SHP77 treated with DMSO at 0.1 percent for 48 hours (cell line): ENCODE data around the gene ZNF217.
"Not testable (repeated sequence)": the region's sequence is repeated elsewhere in the genome, so short reads cannot be mapped to it uniquely, and the experiment has no call there.

ENCODE experiments used
- DNase-seq: peaks from one replicate; lab custom pipeline; 2025; lab: John Stamatoyannopoulos, UW

ZNF217 gene

DNA sequence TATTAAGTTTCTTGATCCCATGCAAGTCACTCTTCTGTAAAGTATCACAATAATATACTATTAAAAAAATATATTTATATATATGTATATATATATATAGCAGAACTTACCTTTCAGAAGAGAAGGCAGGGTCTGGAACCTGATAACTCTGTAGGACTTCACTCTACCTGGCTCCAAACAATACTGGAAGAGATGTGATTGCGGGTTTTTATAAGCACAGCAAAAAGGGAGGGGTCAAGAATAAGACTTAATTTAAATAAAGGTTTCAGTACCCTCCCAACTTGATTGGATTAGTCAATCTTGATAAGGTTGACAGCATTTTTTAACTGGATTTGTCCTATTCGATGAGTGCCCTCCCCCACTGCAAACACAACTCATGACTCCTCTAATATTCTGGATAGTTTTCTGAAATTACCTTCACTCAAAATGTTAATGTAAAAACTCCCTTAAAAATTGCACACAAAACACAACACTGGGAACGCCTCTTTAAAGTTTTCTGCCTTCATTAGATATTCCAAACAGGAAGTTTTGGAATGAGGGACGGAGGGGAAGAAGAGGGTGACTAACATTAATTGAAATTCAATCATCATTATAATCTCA is 4.0 kb upstream of the ZNF217 start:
- DNase-seq: no peak

DNA sequence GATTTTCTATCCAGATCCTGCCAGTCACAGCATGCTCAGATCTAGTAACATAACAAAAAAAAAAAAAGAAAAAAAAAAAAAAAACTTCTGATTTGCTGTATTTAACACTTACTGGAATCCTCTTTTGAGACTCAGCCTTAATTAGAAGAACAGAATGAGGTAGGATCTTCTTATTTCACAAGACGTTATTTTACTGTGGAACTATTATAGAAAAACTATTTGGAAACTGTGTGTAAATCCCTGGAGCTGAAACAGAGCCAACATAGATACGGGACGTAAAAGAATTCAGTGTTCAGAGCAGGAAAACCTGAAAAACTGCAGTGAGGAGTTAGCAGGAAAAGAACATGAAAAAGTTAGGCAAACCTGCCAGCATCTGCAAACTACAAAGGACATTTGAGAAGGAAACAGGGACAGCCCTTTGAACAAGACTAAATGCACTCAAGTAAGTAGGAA is 3.4 kb upstream of the ZNF217 start:
- DNase-seq: no peak

DNA sequence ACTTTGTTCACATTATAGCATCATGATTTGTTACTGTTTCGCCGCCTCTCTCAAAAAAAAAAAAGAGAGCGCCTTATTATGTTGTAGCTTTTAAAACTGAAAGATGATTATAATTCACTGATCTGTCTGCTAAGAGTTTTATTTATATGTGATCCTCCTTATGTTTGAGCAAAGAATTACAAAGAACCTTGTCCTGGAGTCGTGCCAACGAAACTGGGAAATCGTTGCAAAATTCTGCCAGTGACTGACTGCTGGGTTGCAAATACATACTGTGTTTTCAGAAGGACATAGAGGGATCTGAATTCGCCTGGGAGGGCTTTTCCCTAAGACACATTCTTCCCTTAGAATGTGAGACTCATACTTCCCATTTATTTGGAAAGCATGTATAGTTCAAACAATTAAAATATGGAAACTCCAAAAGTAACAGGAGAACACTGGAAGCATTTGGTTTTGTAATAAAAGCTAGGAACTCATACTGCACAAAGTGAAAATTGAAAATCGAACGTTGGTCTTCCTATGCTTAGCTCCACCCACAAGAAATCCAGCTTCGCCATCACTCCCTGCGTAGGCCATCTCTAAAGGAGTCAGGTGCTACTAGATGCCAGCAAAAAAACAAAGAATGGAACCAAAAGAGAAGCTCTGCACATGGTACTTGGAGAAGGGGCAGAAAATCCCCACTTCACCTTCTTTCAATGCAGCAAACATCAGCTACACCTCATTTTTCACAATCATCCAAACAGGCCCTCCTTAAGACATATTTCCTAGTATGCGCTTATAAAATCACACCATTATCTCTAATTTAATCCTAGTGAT is 2.8 kb upstream of the ZNF217 start:
- DNase-seq: not testable (repeated sequence)

DNA sequence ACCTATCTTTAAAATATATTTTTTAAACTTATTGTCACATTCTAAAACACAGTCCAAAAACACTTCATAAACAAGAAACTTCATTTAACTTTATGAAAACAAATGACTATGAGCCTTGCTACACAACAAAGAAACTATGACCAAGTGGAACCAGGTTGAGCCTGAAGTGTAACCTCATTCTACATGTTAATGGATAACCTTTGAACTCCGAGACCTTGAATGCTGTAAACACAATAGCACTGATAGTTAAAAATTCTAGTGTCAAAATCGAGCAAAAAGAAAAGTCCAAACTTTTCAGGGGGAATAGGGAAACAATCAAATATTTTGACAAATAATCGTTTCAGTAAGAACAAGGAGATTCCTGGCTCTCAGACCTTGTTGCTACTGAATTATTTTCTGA is 2.1 kb upstream of the ZNF217 start:
- not testable (repeated sequence) for DNase-seq

DNA sequence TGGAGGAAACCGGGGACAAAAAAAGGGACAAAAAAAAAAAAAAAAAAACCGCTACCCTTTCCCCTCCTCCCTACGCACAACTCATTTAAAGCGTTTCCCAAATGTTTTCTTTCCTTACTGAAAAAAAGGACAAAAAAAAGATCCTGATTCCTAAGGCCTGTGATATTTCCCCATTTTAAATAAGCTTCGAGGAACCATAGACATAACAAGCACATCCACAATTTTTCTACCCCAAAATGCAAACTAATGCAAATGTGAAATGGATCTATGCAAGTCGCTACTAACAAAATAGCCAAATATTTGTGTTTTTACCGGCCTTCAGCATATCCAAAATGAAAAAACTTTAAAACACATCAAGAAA is 1.4 kb upstream of the ZNF217 start:
- no peak for DNase-seq

DNA sequence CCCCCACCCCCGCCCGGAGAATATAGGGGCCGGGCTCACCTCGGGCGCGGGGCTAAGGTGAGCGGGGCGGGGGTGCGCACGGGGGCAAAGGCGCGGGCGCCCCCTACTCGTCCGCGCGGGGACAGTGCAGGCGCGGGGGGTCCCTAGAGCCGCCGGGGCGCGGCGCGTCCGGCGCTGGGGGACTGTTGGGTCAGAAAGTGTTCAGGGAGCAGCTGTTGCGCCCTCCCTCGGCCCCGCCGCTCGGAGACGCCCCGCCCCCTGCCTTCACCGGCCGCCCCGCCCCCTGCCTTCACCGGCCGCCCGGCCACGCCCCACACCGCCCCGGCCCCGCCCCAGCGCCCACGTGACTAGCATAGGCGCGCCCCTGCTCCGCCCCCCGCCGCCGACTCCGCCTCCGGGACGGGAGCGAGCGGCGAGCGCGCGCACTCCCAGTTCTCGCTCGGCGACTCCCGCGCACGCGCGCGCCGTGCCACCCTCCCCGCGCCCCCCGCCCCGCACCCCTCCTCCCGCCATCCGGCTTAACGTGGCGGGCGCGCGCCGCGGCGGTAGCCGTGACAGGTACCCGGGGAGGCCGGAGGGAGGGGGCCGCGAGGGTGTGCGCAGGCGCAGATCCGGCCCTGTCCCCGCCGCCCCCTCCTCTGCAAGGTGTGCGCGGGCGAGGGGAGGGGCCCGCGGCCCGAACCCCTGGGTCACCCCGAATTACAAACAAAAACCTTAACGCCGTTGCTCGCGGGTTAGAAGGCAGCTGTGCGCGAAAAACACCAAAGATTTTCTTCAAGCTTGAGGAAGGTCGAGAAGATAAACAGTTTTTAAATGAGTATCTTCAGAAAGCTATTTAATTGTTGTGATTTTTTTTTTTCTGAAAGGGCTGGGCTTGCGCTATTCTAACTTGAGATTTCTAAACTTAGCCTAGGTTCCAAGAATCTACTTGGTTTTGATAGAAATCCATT is 704 bp upstream of the ZNF217 start:
- peak; percentile 61 for DNase-seq

DNA sequence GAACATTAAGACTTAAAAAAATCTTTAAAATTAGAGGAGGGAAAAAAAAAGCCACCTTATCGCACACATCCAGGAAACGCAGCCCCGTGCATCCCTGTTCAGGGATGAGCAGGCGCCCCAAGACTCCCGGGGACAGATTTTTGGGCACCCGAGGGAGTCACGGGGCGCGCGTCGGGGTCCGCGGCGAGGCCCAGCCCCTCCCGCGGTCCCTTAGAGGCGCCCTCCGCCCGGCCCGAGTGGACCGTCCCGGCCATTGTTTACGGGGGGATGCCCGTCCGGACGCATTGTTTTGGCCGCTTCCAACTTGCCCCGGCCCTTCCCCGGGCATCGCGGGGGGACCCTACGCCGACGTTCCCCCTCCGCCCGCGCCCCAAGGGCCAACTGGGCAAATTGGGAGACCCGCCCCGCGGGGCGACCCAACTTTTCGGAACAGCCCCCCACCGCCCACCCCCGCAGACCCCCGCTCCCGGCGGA is 610 bp downstream of the ZNF217 start:
- DNase-seq: no peak

DNA sequence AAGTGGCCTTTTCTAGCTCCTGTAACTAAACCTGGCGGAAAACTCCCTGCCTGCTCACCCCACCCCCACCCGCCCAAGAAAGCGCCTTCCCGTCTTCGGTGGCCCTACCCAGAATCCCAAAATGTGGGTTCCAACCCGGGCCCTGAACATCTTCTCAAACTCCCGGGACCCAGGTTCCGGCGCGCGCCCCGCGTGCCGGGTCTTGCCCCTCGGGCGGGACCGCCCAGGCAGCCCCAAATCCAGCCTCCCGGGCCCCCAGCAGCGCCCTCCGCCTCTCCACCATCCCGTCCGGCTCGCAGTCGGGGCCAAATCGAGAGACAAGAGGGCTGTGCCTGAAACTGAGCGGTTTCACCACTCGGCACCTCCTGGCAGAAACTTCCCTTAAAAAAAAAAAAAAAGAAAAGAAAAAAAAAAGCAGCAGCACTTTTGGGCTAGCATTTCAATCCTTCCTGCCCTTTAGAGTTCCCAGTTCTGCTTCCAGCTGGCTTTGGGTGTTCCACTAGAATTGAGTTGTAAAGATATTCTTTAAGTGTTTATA is 1.1 kb downstream of the ZNF217 start:
- DNase-seq: not testable (repeated sequence)

DNA sequence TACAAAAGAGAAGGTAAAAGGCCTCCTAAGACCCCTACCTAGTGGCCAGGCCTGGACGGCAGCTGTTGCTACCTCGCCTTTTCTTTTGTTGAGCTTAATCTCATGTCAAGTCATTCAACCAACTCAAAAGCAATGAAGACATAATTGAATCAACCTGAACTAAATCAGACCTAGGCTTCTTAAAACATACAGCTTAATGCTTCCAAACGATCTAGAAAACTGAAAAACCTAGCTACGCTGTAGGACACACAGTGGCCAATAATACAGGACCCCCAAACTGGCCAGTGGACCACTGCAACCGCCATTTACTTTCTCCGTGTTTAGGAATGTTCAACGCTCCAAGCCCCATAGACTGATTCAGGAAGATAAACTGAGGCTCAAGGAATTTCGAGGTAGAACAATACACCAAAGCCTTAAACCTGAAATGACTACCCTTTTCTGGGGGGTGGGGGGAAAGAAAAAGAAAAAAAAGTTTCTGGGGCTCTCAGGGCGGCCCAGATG is 1.6 kb downstream of the ZNF217 start:
- not testable (repeated sequence) for DNase-seq

DNA sequence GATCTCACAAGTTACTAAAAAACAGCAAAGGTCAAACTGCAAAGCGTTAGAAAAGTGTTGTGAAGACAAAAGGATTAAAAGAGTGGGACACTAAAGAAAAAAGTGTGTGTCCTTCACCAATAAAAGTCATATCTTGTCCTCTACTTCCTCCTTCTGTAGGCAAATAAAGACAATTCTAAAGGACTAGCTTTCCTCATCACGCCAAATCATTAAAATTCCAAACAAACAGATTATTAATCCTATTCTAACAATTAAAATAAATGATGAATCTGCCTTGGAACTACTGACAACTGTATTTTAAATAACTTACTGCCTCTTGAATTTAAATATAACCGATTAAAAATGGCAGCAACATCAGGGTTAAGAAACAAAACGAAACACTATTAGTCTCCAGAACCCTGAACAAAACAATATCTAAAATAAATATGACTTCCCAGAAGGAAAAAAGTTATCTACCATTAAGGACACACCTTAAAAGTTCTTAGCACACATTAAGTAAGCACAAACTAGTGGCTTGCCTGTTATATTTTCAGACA is 2.4 kb downstream of the ZNF217 start:
- not testable (repeated sequence) for DNase-seq

DNA sequence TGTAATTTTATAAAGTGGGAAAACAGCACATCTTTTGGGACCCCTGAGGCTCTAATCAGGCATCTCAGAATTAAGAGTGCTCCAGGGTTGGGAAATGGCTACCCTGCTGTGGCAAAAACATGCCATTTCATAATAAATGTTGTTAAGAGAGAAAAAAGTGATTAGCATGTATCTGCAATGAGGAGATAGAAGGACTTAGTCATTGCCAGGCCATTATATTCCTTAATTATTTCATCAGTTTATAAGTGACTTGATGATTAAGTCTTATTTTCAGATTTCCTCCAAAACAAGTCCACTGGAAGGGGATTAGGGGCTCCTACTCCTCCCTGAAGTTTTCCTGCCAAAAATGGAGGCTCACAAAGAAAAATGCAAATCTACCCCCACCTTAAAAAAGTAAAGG is 3.0 kb downstream of the ZNF217 start:
- not testable (repeated sequence) for DNase-seq

DNA sequence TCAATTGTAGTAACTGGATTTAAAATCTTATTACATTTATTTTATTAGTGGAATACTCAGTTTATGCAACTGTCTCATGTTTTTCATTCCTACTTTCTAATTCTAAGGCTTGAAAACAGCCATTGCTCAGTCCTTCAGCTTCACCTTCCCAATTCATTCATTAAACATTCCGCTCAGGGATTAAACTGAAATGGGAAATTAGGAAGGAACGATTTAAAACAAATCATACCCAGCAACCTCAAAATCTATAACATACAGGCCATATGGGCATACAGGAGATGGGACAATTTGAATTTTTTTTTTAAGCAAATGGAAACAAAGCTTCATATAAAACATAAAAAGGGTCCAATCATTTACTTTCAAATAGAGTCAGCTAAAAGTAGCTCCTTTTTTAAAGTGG is 3.5 kb downstream of the ZNF217 start:
- DNase-seq: not testable (repeated sequence)

DNA sequence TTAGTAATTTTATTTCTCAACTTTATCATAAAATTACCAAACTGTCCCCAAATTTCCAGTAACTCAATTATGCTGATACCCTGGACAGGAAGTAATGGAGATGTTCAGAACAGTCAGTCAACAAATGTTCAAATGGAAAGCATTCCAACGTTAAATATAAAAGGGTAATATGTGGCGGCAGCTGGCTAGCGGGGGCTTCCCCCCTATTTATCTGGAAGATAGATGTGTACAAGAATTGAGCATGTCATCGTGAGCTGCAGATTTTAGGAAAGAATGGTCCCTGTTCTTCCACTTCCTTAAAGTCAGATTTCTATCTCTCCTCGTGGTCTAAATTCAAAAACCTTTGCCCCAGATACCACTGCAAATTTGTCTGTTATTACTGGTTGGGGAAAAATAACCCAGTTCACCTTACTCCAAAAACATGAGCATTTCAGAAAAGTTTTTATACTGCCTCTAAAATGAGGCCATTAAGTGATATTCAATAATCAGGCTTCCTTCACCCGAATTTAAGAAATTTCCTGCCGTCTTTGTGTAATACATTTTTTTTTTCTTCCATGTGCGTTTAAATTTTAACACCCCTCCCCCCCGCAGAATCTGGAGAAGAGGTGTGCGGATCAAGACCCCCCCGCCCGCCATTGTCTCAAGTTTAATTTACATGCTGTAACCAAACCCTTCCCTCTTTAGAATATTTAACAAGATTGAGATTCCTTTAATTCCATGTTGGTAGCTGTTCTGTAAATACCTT is 4.1 kb downstream of the ZNF217 start:
- DNase-seq: not testable (repeated sequence)

DNA sequence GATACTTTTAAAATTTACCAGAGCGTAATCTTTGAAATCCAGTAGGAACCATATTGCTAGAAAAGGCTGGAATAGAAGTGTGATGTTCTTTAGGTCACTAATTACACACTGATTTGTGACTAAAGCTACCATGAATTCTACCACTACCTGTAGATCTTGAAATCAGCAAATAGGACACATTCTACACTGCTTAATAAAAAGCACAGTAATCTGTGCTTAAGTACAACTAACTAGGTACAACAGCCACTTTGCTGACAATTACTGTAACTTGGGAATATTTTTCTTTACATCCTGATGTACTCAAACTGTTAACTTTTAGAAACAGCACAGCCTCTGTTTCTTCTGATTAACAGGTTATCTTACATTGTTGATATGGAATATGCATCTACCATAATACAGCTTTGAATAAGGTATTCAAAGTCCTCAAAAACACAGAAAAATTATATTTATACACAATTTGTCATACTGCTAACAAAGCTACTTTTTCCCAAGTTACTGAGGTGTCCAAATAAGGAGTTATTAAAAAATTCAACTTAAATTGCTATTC is 6.4 kb downstream of the ZNF217 start:
- not testable (repeated sequence) for DNase-seq

DNA sequence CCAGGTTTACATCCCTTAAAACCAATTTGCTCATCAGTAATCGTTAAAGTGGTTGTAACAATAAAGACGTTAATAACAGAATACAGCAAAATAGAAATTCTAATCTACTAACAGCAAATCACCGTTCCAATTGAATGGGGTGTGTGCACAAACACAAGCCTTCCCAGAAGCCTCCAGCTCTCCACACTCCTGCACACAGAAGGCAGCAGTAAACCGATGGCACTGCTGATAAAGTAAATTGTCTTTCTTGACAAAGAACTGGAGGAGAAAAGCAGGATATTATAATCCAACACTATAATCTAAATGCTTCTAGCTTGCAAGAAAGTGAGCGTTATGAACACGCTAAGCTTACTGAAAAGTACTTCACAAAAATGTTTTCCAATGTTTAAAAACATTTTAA is 7.0 kb downstream of the ZNF217 start:
- DNase-seq: no peak

DNA sequence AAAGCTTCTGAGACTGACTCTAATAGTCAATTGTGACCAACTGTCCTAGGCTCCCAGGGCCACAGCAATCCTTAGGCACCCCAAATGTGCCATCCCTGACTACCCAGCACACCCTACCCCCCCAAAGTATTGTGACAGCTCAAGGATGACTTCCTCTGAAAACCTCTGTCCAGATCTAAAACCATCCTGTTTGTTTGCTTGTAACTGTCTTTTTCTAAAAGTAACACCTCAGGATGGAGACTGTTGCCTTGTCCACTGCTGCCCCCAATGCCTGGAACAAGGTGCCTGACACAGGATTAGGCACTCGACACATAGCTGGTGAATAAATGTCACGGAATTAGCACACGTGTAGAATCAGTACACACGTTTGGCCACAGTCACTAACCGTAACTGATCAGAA is 7.7 kb downstream of the ZNF217 start:
- not testable (repeated sequence) for DNase-seq

DNA sequence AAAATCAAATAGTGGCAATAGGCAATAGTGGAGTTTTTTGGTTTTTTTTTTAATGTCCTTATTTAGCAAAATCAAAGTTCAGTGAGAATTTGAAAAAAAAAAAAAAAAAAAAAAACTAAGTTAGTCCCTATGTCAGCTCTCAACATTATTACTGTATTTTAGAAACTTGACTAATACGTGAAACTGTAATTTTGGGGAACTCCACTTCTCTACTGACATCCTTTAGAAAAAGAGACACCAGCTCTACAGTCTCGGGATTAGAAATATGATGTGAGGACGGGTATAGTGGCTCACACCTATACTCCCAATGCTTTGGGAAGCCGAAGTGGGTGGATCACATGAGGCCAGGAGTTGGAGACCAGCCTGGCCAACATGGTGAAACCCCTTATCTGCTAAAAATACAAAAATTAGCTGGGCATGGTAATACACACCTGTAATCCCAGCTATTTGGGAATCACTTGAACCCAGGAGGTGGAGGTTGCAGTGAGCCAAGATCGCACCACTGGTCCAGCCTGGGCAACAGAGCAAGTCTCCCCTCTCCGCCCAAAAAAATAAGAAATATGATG is 8.6 kb downstream of the ZNF217 start:
- not testable (repeated sequence) for DNase-seq

DNA sequence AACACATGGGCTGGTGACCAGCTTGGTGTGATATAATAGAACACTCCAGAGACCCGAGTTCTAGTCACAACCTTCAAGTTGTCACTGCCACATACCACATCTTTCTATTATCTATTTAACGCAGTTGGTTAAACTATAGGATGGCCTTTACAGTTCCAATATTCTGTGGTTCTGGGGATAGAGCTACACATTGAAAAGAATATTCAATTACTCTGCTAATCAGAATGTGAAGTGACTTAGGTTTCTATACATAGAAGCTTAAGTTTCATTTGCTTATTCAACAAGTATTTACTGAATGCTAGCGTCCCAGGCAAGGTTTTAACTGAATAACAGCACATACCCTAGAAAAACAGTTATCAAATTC is 9.1 kb downstream of the ZNF217 start:
- DNase-seq: not testable (repeated sequence)

DNA sequence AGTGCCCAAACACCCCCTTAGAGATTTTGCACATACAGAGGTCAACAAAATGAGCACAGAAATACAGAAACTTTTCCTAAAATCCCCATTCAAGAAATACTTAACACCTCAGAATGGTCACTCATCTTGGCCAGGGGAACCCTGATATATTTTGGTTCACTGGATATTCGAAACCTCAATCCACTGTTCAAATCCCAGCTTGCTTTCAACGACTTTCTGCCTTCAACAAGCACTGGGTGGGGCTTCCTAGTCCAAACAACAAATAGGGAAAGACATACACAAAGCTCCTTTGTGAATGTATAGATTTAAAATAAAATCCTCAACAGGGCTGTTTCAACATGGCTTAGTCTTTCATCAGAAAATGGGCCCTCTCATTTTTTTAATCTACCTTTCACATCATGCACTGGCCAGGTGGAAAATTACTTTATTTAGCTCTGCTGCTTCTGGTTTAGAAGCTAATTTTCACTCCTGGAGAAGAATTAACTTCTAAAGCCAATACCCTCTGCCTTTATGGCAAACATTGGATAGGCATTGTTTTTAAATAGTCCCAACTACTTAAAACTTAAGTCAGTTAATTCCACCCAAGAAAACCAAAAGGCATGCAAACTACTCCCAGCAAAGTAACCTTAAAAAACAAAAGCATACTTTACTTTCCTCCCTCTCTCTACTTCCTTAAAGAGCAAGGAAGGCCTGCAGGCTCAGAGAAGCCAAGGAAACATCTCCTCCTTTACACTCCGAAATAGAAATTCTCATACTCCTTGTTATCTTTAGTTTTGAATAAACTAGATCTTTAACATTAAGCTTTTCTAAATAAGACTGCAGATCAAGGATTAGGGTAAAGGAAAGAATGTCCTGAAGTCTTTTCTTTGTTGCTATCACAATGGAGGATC is 9.7 kb downstream of the ZNF217 start:
- DNase-seq: not testable (repeated sequence)
